Measurements from ENCODE around the gene ADARB2. TPM values are rescaled to one million over a fixed set of nuclear protein-coding genes. Genes with fewer than 3 reads are reported as not detected.

ADARB2 gene
- total and polyA plus RNA-seq, 4 donors: 0.22 to 1.3 (median 0.55) TPM

DNA sequence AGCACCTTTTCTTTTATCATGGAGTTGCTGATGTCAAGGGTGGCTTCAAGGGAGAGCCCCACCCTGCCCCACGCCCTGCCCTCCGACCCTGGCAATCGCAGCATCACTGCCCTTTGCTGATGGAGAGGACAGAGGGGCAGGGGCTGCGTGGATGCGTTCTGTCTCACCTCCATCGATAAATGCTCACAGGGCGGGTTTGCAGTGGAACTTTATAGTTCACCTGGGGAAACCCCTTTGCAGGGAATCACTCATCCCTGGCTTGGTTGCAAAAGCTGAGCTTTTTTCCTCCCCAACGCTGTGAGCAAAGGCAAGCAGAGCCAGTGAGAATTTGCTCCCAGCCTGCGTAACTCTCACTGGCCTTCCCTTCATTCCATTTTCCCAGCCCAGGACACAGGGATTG lies 504.3 kb downstream of the ADARB2 start:
- Histone ChIP-seq H3K36me3 (ENCODE audit: control insufficient read depth in 4 of 4, insufficient read depth in 4 of 4, low read length in 4 of 4) (no peaks in the 10 kb centered on the region), H3K4me3 (no peak overlapping the region), H3K27ac (ENCODE audit: low read depth in 1 of 2, low read length in 1 of 2) (no peak overlapping the region), H3K27me3 (ENCODE audit: control insufficient read depth in 3 of 3, insufficient read depth in 3 of 3, low read length in 2 of 3) (peaks cover 0 to 8% (median 0%) of the 10 kb centered on the region in 3 donors), H3K9me3 (ENCODE audit: control insufficient read depth in 4 of 4, insufficient read depth in 3 of 4, low read length in 3 of 4) (no peaks in the 10 kb centered on the region), H3K4me1 (ENCODE audit: control insufficient read depth in 5 of 5, insufficient read depth in 5 of 5, low read length in 5 of 5) (no peaks in the 10 kb centered on the region), H3K9ac (ENCODE audit: insufficient read depth in 1 of 2, low read length in 2 of 2) (no peak overlapping the region)
- DNase-seq (no peak), ATAC-seq (ENCODE audit: insufficient read depth, low FRiP score) (no peak)
- WGBS, 2 donors: 94 to 95% methylated on average over 9 of the region's 9 CpGs
- TF ChIP-seq, protein P1, sequence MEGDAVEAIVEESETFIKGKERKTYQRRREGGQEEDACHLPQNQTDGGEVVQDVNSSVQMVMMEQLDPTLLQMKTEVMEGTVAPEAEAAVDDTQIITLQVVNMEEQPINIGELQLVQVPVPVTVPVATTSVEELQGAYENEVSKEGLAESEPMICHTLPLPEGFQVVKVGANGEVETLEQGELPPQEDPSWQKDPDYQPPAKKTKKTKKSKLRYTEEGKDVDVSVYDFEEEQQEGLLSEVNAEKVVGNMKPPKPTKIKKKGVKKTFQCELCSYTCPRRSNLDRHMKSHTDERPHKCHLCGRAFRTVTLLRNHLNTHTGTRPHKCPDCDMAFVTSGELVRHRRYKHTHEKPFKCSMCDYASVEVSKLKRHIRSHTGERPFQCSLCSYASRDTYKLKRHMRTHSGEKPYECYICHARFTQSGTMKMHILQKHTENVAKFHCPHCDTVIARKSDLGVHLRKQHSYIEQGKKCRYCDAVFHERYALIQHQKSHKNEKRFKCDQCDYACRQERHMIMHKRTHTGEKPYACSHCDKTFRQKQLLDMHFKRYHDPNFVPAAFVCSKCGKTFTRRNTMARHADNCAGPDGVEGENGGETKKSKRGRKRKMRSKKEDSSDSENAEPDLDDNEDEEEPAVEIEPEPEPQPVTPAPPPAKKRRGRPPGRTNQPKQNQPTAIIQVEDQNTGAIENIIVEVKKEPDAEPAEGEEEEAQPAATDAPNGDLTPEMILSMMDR (IDR thresholded peaks at IDR 0.05; ENCODE audit: control extremely low read depth, extremely low read depth): no peak

DNA sequence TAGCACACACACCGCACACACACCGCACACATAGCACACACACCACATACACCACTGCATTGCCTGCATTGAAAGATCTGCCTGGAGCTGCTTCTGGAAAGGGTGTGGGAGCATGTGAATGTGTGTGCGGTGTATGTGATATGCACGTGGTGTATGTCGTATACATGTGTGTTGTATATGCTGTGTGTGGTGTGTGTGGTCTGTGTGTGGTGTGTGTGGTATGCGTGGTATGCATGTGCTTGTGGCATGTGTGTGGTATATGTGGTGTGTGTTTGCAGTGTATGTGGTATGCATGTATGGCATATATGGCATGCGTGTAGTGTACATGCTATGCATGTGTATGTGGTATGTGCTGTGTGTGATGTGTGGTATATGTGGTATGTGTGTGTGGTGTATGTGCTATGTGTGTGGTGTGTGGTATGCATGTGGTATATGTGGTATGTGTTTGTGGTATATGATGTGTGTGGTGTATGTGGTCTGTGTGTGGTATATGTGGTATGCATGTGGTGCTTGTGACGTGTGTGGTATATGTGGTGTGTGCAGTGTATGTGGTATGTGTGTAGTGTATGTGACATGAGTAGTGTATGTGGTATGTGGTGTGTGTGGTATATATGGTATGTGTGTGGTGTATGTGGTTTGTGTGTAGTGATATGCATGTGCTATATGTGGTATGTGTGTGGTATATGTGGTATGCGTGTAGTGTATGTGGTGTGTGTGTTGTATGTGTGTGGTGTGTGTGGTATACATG lies 505.0 kb downstream of the ADARB2 start:
- no peak for DNase-seq
- H3K9me3 ChIP-seq (ENCODE audit: control insufficient read depth in 4 of 4, insufficient read depth in 3 of 4, low read length in 3 of 4): no peaks in the 10 kb centered on the region
- no peaks in the 10 kb centered on the region for H3K4me1 ChIP-seq (ENCODE audit: control insufficient read depth in 5 of 5, insufficient read depth in 5 of 5, low read length in 5 of 5)
- 96 to 98% methylated on average over 9 of the region's 9 CpGs for WGBS, 2 donors
- TF ChIP-seq, protein P1 (IDR thresholded peaks at IDR 0.05; ENCODE audit: control extremely low read depth, extremely low read depth): no peak
- no peak overlapping the region for H3K27ac ChIP-seq (ENCODE audit: low read depth in 1 of 2, low read length in 1 of 2)
- H3K27me3 ChIP-seq (ENCODE audit: control insufficient read depth in 3 of 3, insufficient read depth in 3 of 3, low read length in 2 of 3): peaks cover 0 to 8% (median 0%) of the 10 kb centered on the region in 3 donors
- no peak for ATAC-seq (ENCODE audit: insufficient read depth, low FRiP score)
- no peak overlapping the region for H3K4me3 ChIP-seq
- no peak overlapping the region for H3K9ac ChIP-seq (ENCODE audit: insufficient read depth in 1 of 2, low read length in 2 of 2)
- no peaks in the 10 kb centered on the region for H3K36me3 ChIP-seq (ENCODE audit: control insufficient read depth in 4 of 4, insufficient read depth in 4 of 4, low read length in 4 of 4)

DNA sequence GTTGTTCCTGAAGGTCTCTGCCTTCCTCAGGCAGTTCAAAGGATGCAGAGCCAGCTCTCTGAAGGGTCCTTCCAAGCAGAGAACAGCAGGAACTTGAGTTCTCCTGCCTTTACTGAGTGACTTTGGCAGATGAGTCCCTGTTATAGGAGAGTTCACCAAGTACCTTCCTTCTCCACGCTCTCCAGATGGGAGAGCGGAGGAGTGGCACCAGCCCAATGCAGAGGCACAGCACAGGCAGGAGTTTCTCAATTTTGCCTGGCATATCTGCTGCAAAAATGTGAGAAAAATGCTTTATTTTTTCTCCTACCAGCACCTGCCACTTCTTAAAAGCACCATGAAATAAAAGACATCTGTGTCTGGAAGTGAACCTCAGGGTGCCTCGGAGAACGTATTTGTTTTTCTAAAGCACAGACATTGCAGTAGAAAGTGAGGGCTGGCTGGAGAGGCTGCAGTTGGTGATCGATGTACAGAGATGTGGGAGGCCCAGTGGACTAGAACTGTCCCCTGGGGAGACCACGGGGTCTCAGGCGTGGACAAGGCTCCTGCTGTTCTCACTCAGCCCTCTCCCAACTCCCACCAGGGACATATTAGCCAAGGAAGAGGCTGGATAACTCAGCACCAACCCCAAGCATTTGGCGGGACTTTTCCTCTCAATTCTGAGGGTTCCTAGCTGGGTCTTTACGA lies 506.6 kb downstream of the ADARB2 start:
- H3K9ac ChIP-seq (ENCODE audit: insufficient read depth in 1 of 2, low read length in 2 of 2): no peak overlapping the region
- H3K36me3 ChIP-seq (ENCODE audit: control insufficient read depth in 4 of 4, insufficient read depth in 4 of 4, low read length in 4 of 4): no peaks in the 10 kb centered on the region
- H3K9me3 ChIP-seq (ENCODE audit: control insufficient read depth in 4 of 4, insufficient read depth in 3 of 4, low read length in 3 of 4): no peaks in the 10 kb centered on the region
- no peaks in the 10 kb centered on the region for H3K4me1 ChIP-seq (ENCODE audit: control insufficient read depth in 5 of 5, insufficient read depth in 5 of 5, low read length in 5 of 5)
- no peak for ATAC-seq (ENCODE audit: insufficient read depth, low FRiP score)
- no peak overlapping the region for H3K4me3 ChIP-seq
- H3K27me3 ChIP-seq (ENCODE audit: control insufficient read depth in 3 of 3, insufficient read depth in 3 of 3, low read length in 2 of 3): peaks cover 0 to 8% (median 0%) of the 10 kb centered on the region in 3 donors
- TF ChIP-seq, protein P1 (IDR thresholded peaks at IDR 0.05; ENCODE audit: control extremely low read depth, extremely low read depth): no peak
- no peak for DNase-seq
- H3K27ac ChIP-seq (ENCODE audit: low read depth in 1 of 2, low read length in 1 of 2): no peak overlapping the region
- WGBS, 2 donors: 76 to 86% methylated on average over 9 of the region's 9 CpGs
